A549 (cell line): ENCODE results near the gene SAT1. TPM values are rescaled to one million over a fixed set of nuclear protein-coding genes. Genes with fewer than 3 reads are reported as not detected.

Experiments
- ATAC-seq, 2 experiments: fragments of 200-7000 bp in 1 of 2; fragments of >200 bp in 1 of 2; cut with Nextera tagmentation in 1 of 2; cut with Tn5 transposase in 1 of 2; 3 replicates each; pipeline versions ENCODE4 v1.8.0 to v1.9.1; 2018 to 2020; ENCODE audit warnings: mild to moderate bottlenecking in 1 of 2, moderate library complexity in 1 of 2
- CTCF ChIA-PET: fragments of 300-600 bp; sonication (Branson Sonifier 250); formaldehyde crosslinking; extraction: SDS; loops from one replicate; lab custom pipeline; 2021; ENCODE audit warnings: antibody characterized with exemption, inconsistent platforms; lab: Yijun Ruan, JAX
- POLR2A ChIA-PET: fragments of 350-600 bp; formaldehyde crosslinking; extraction: SDS; loops from one replicate; lab custom pipeline; 2021; ENCODE audit warnings: antibody characterized with exemption, inconsistent platforms; lab: Yijun Ruan, JAX
- DNase-seq, 2 experiments: peaks; one replicate each; pipeline versions ENCODE4 v3.0.0 to v3.0.0-alpha.2; 2011 to 2016; ENCODE audit warnings: low read depth in 1 of 2, low spot score in 1 of 2
- FAIRE-seq: peaks from 2 replicates; lab custom pipeline; 2011; peaks lifted over from hg19 to GRCh38; lab: Jason Lieb, UNC
- H3K27ac ChIP-seq, 2 experiments: fragments of >200 bp; sonication (Bioruptor Twin); formaldehyde crosslinking; 3 replicates each; pipeline ENCODE4 v1.5.1; 2016 to 2017
- H3K4me1 ChIP-seq: fragments of >200 bp; sonication (Bioruptor Twin); formaldehyde crosslinking; 3 replicates; pipeline ENCODE4 v1.6.1; 2016
- H3K4me2 ChIP-seq: fragments of >200 bp; sonication (Bioruptor Twin); formaldehyde crosslinking; 3 replicates; pipeline ENCODE4 v1.6.1; 2016
- H3K4me3 ChIP-seq: fragments of >200 bp; sonication (Bioruptor Twin); formaldehyde crosslinking; 3 replicates; pipeline ENCODE4 v1.5.1; 2016
- H3K9me3 ChIP-seq: fragments of >200 bp; sonication (Bioruptor Twin); formaldehyde crosslinking; 3 replicates; pipeline ENCODE4 v1.6.1; 2016
- BCL3 ChIP-seq: fragments of >200 bp; sonication (Bioruptor Twin); formaldehyde crosslinking; IDR thresholded peaks from 3 replicates; pipeline ENCODE4 v1.6.1; 2016
- BHLHE40 ChIP-seq: IDR thresholded peaks from 2 replicates; pipeline ENCODE4 v1.6.1; 2012; ENCODE audit warnings: low read depth, low read length, inconsistent platforms
- CBX8 ChIP-seq: fragments of 200-600 bp; sonication (generic); IDR thresholded peaks from 2 replicates; pipeline ENCODE4 v1.6.1; 2016
- CEBPB ChIP-seq, 2 experiments: fragments of >200 bp in 1 of 2; sonication (Bioruptor Twin) in 1 of 2; formaldehyde crosslinking in 1 of 2; IDR thresholded peaks; 2 replicates each; pipeline ENCODE4 v1.6.1; 2012 to 2016
- CTCF ChIP-seq: fragments of >200 bp; sonication (Bioruptor Twin); formaldehyde crosslinking; IDR thresholded peaks from 3 replicates; pipeline ENCODE4 v1.5.1; 2016
- ELK1 ChIP-seq: fragments of 150-350 bp; IDR thresholded peaks from 2 replicates; pipeline ENCODE4 v1.6.1; 2014; ENCODE audit warnings: low read depth, mild to moderate bottlenecking, low read length
- EP300 ChIP-seq, 2 experiments: fragments of >200 bp; sonication (Bioruptor Twin); formaldehyde crosslinking; IDR thresholded peaks; 2 replicates in 1 of 2; 3 replicates in 1 of 2; pipeline ENCODE4 v1.6.1; 2016 to 2017
- FOSB ChIP-seq: fragments of 250-450 bp; sonication (Bioruptor Pico); IDR thresholded peaks from 2 replicates; pipeline ENCODE4 v1.5.0; 2020; ENCODE audit warnings: mild to moderate bottlenecking, moderate library complexity
- GATA3 ChIP-seq: IDR thresholded peaks from 2 replicates; pipeline ENCODE4 v1.6.1; 2012; ENCODE audit warnings: borderline replicate concordance
- HDAC2 ChIP-seq: fragments of 200-600 bp; sonication (generic); IDR thresholded peaks from 2 replicates; pipeline ENCODE4 v1.6.1; 2016
- HOXA7 ChIP-seq: fragments of 250-450 bp; sonication (Bioruptor Pico); IDR thresholded peaks from 2 replicates; pipeline ENCODE4 v1.5.0; 2020; ENCODE audit warnings: mild to moderate bottlenecking, moderate library complexity
- HOXB5 ChIP-seq: fragments of 250-450 bp; sonication (Bioruptor Pico); IDR thresholded peaks from 2 replicates; pipeline ENCODE4 v1.5.0; 2020; ENCODE audit warnings: mild to moderate bottlenecking, moderate library complexity
- JUN ChIP-seq, 2 experiments: fragments of >200 bp; sonication (Bioruptor Twin); formaldehyde crosslinking; IDR thresholded peaks; 2 replicates in 1 of 2; 3 replicates in 1 of 2; pipeline ENCODE4 v1.6.1; 2016 to 2017
- JUNB ChIP-seq: fragments of >200 bp; sonication (Bioruptor Twin); formaldehyde crosslinking; IDR thresholded peaks from 2 replicates; pipeline ENCODE4 v1.6.1; 2016
- MAX ChIP-seq: IDR thresholded peaks from 2 replicates; pipeline ENCODE4 v1.6.1; 2012
- MAZ ChIP-seq: fragments of 150-350 bp; IDR thresholded peaks from 2 replicates; pipeline ENCODE4 v1.6.1; 2014; ENCODE audit warnings: antibody characterized with exemption, low read depth, low read length, borderline replicate concordance
- MYC ChIP-seq: IDR thresholded peaks from 2 replicates; pipeline ENCODE4 v1.6.1; 2012; ENCODE audit warnings: mild to moderate bottlenecking, inconsistent platforms, low read length, improper control_type of control experiment, borderline replicate concordance
- PHF8 ChIP-seq: fragments of 200-600 bp; sonication (generic); IDR thresholded peaks from 2 replicates; pipeline ENCODE4 v1.6.1; 2016; ENCODE audit warnings: low read depth, mild to moderate bottlenecking, antibody characterized with exemption, moderate library complexity, borderline replicate concordance
- POLR2A ChIP-seq: IDR thresholded peaks from 2 replicates; pipeline ENCODE4 v1.6.1; 2012; ENCODE audit warnings: mild to moderate bottlenecking, low read length
- POLR2AphosphoS2 ChIP-seq: conservative IDR thresholded peaks from 2 replicates; pipeline ENCODE4 v1.6.1; 2012; ENCODE audit warnings: low read length, improper control_type of control experiment, inconsistent platforms
- RARB ChIP-seq: fragments of 250-450 bp; sonication (Bioruptor Pico); IDR thresholded peaks from 2 replicates; pipeline ENCODE4 v1.8.0; 2021; ENCODE audit warnings: mild to moderate bottlenecking, moderate library complexity
- RCOR1 ChIP-seq: fragments of 150-350 bp; IDR thresholded peaks from 2 replicates; pipeline ENCODE4 v1.6.1; 2014; ENCODE audit warnings: antibody characterized with exemption, low read length, low read depth
- REST ChIP-seq: fragments of 200-600 bp; sonication (generic); IDR thresholded peaks from 2 replicates; pipeline ENCODE4 v1.6.1; 2016; ENCODE audit warnings: antibody characterized with exemption, mild to moderate bottlenecking, moderate library complexity
- RFX5 ChIP-seq: fragments of 450-650 bp; IDR thresholded peaks from 2 replicates; pipeline ENCODE4 v1.7.1; 2014; ENCODE audit warnings: antibody characterized with exemption, mild to moderate bottlenecking, moderate library complexity
- RNF2 ChIP-seq: fragments of 200-600 bp; sonication (generic); IDR thresholded peaks from 2 replicates; pipeline ENCODE4 v1.6.1; 2016; ENCODE audit warnings: low read depth, mild to moderate bottlenecking, antibody characterized with exemption, moderate library complexity, borderline replicate concordance
- ZSCAN20 ChIP-seq: fragments of 250-450 bp; sonication (Bioruptor Pico); IDR thresholded peaks from 2 replicates; pipeline ENCODE4 v1.8.0; 2022; ENCODE audit warnings: mild to moderate bottlenecking, moderate library complexity
- WGBS: methylation state at CpG from one replicate; pipeline ENCODE4 v1.1.6; 2017; ENCODE audit errors: missing lambda C conversion rate; 5-methylcytosine and 5-hydroxymethylcytosine counted together
- polyA plus RNA-seq, 4 experiments: library from polyadenylated mRNA; depleted of rRNA in 3 of 4; stranded (reverse); fragments of >200 nt; fragmentation: RNase III in 1 of 4; extraction: RNeasy Plus Mini Kit Qiagen cat#74134 plus additional on column Dnase treatment in 1 of 4; gene quantifications; 2 replicates in 3 of 4; 3 replicates in 1 of 4; pipeline ENCODE4 v1.2.3, GENCODE V29; 2011 to 2017

Gene SAT1
- polyA plus RNA-seq, 2 of the 4 experiments (the other 2 are of a cell fraction) = 585 to 3,185 TPM

GRCh38 chrX:23742174-23742696 is 40.7 kb upstream of the SAT1 start:
- 1% methylated on average over 6 of the region's 6 CpGs for WGBS
- H3K4me1 ChIP-seq = peaks cover 22% of the 10 kb centered on the region
- peak overlapping the region; percentile 91 to 93 for H3K27ac ChIP-seq
- H3K9me3 ChIP-seq = no peaks in the 10 kb centered on the region
- ATAC-seq (peak; percentile 63 to 65), FAIRE-seq (no peak), DNase-seq (peak; percentile 45 to 64)
- POLR2A ChIA-PET = interaction anchor here (1.1 to 4.4 kb wide), 6 partner anchors 11 to 159 kb away, joined by 3 to 78 read pairs (median 5); partner anchors contain the start of gene SAT1
- TF ChIP-seq MAX (peak; percentile 19; the same call in 1 of the 2 replicates), RFX5 (no peak)
- H3K4me3 ChIP-seq = peak overlapping the region; percentile 80
- CTCF ChIA-PET = interaction anchor here (1.2 to 4.2 kb wide), 3 partner anchors 21 to 159 kb away, joined by 3 to 35 read pairs (median 5); partner anchors contain the start of gene SAT1
- H3K4me2 ChIP-seq = peak overlapping the region; percentile 76

- FAIRE-seq = peak; percentile 54
- Histone ChIP-seq H3K27ac (peak within 1 kb of the TSS; percentile 91 to 93), H3K4me2 (peak within 1 kb of the TSS; percentile 76), H3K9me3 (no peaks in the 10 kb centered on the region), H3K4me3 (peak within 1 kb of the TSS; percentile 80), H3K4me1 (peaks cover 20% of the 10 kb centered on the region)
- POLR2A ChIA-PET = interaction anchor here (0.6 to 4.4 kb wide), 12 partner anchors 9 to 312 kb away, joined by 3 to 78 read pairs (median 4); partner anchors contain the start of genes EIF2S3 and SAT1
- CTCF ChIA-PET = interaction anchor here (0.9 to 4.2 kb wide), 7 partner anchors 12 to 158 kb away, joined by 3 to 35 read pairs (median 5); partner anchors contain the start of gene SAT1
- WGBS = 2% methylated on average over 35 of the region's 73 CpGs
- peak; percentile 89 to 98 for DNase-seq
- peak; percentile 98 for ATAC-seq
- TF ChIP-seq CEBPB (IDR thresholded peaks at IDR 0.05) = no peak
- no peak; the same call in 1 of the 2 replicates for TF ChIP-seq MAX
- 0 out of 2 replicates have a peak, but pooled peaks have one; percentile 9 for TF ChIP-seq HOXB5 (CRISPR knock-in tag)
- TF ChIP-seq GATA3 = no peak
- TF ChIP-seq REST = no peak; the same call in 1 of the 2 replicates
- TF ChIP-seq RCOR1 = no peak
- TF ChIP-seq POLR2AphosphoS2 = no peak
- TF ChIP-seq PHF8 = peak; percentile 60
- TF ChIP-seq RARB (CRISPR knock-in tag) = 0 out of 2 replicates have a peak, but pooled peaks have one; percentile 24
- TF ChIP-seq JUN (IDR thresholded peaks at IDR 0.05) = peak in 1 of 2 experiments; percentile 59; a peak in 2 of 5 replicates
- TF ChIP-seq FOSB (CRISPR knock-in tag) = no peak
- peak; percentile 81; the same call in 1 of the 2 replicates for TF ChIP-seq HOXA7 (CRISPR knock-in tag)
- no peak for TF ChIP-seq CBX8
- 0 out of 3 replicates have a peak, but pooled peaks have one; percentile 25 for TF ChIP-seq BCL3
- no peak for TF ChIP-seq CTCF
- no peak for TF ChIP-seq JUNB
- no peak for TF ChIP-seq EP300 (IDR thresholded peaks at IDR 0.05)
- TF ChIP-seq ZSCAN20 (CRISPR knock-in tag) = no peak
- TF ChIP-seq ELK1 = no peak
- peak; percentile 65 for TF ChIP-seq POLR2A
- TF ChIP-seq BHLHE40 = no peak
- no peak for TF ChIP-seq RNF2
- no peak for TF ChIP-seq MAZ
- TF ChIP-seq HDAC2 = no peak
- 0 out of 2 replicates have a peak, but pooled peaks have one; percentile 26 for TF ChIP-seq MYC
These were observed 40.0 kb upstream of the SAT1 start, which contains the start of gene ACOT9 for GRCh38 chrX:23742697-23743622. Gene ACOT9 (minus strand): TSS chrX:23743276. CDS start chrX:23743144, 132 bp downstream.
